Liver (tissue), 3 donors: Measurements from ENCODE around the gene FAM83G.

Experiments
- ATF3 ChIP-seq: IDR thresholded peaks from 2 replicates; pipeline ENCODE4 v1.6.1; 2016; ENCODE audit warnings: antibody characterized with exemption
- CTCF ChIP-seq: fragments of 150-350 bp; IDR thresholded peaks from 2 replicates; pipeline ENCODE4 v1.5.1; 2017; ENCODE audit warnings: improper control_type of control experiment, low read depth, low read length; ENCODE audit not compliant: missing input control
- EGR1 ChIP-seq, 2 donors: IDR thresholded peaks; 2 replicates each; pipeline ENCODE4 v1.6.1; 2016 to 2018; ENCODE audit warnings: antibody characterized with exemption in 2 of 2, low read depth in 2 of 2
- GABPA ChIP-seq, 2 donors: IDR thresholded peaks in 1 of 2; conservative IDR thresholded peaks in 1 of 2; 2 replicates each; pipeline ENCODE4 v1.6.1; 2016; ENCODE audit warnings: antibody characterized with exemption in 2 of 2, mild to moderate bottlenecking in 1 of 2, moderate library complexity in 1 of 2
- HNF4A ChIP-seq, 2 donors: conservative IDR thresholded peaks; 2 replicates each; pipeline ENCODE4 v1.6.1; 2016; ENCODE audit warnings: antibody characterized with exemption in 2 of 2, mild to moderate bottlenecking in 2 of 2
- MAX ChIP-seq: IDR thresholded peaks from 2 replicates; pipeline ENCODE4 v1.6.1; 2016; ENCODE audit warnings: antibody characterized with exemption
- RAD21 ChIP-seq, 2 donors: IDR thresholded peaks; 2 replicates each; pipeline ENCODE4 v1.6.1; 2016; ENCODE audit warnings: antibody characterized with exemption in 2 of 2, mild to moderate bottlenecking in 2 of 2
- REST ChIP-seq: IDR thresholded peaks from 2 replicates; pipeline ENCODE4 v1.6.1; 2016; ENCODE audit warnings: antibody characterized with exemption, mild to moderate bottlenecking
- SP1 ChIP-seq: IDR thresholded peaks from 2 replicates; pipeline ENCODE4 v1.6.1; 2018; ENCODE audit warnings: antibody characterized with exemption, mild to moderate bottlenecking
- TAF1 ChIP-seq: conservative IDR thresholded peaks from 2 replicates; pipeline ENCODE4 v1.6.1; 2016; ENCODE audit warnings: antibody characterized with exemption, mild to moderate bottlenecking
- YY1 ChIP-seq: IDR thresholded peaks from 2 replicates; pipeline ENCODE4 v1.6.1; 2016; ENCODE audit warnings: antibody characterized with exemption, mild to moderate bottlenecking
- ZBTB33 ChIP-seq: IDR thresholded peaks from 2 replicates; pipeline ENCODE4 v1.6.1; 2016; ENCODE audit warnings: antibody characterized with exemption
- donor health status: healthy.
- donor health status: healthy.

GRCh38 chr17:18959845-18960240, 44.7 kb downstream of the FAM83G start:
- TF ChIP-seq ZBTB33 (no peak), CTCF (no peak), TAF1 (no peak), MAX (no peak), REST (no peak), RAD21 (IDR thresholded peaks at IDR 0.05) (no peak), HNF4A (conservative IDR thresholded peaks at IDR 0.05) (no peak), EGR1 (IDR thresholded peaks at IDR 0.05; ENCODE audit: low read depth in 2 of 2) (no peak), SP1 (no peak), GABPA (IDR thresholded peaks at IDR 0.05 in 1 of 2, conservative IDR thresholded peaks at IDR 0.05 in 1 of 2) (no peak), YY1 (no peak), ATF3 (no peak)
